ENCODE measurements around the gene DCHS2. TPM values are rescaled to one million over a fixed set of nuclear protein-coding genes. Genes with fewer than 3 reads are reported as not detected.

DCHS2 gene
- total RNA-seq, 1 donor, result under 0.01 TPM

DNA sequence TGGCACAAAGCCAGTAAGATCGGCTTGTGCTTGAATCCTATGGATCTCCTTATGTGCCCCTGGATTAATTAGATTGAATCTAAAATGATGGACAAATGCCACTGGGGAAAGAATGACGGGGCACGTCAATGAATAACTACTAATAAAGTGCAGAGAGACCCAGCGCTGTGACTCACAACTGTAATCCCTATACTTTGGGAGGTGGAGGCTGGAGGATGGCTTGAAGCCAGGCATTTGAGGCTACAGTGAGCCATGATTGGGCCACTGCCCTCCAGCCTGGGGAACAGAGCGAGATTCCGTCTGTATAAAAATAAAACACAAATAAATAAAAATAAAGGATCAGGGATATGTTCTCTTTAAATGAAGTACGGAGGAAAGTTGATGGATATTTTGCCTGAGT is 179.4 kb downstream of the DCHS2 start:
- TF ChIP-seq, protein P1, sequence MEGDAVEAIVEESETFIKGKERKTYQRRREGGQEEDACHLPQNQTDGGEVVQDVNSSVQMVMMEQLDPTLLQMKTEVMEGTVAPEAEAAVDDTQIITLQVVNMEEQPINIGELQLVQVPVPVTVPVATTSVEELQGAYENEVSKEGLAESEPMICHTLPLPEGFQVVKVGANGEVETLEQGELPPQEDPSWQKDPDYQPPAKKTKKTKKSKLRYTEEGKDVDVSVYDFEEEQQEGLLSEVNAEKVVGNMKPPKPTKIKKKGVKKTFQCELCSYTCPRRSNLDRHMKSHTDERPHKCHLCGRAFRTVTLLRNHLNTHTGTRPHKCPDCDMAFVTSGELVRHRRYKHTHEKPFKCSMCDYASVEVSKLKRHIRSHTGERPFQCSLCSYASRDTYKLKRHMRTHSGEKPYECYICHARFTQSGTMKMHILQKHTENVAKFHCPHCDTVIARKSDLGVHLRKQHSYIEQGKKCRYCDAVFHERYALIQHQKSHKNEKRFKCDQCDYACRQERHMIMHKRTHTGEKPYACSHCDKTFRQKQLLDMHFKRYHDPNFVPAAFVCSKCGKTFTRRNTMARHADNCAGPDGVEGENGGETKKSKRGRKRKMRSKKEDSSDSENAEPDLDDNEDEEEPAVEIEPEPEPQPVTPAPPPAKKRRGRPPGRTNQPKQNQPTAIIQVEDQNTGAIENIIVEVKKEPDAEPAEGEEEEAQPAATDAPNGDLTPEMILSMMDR (IDR thresholded peaks at IDR 0.05; ENCODE audit: insufficient read depth, low read depth, low read length), result no peak
- DNase-seq (ENCODE audit: low read depth), result no peak
- no peak overlapping the region for H3K4me3 ChIP-seq (ENCODE audit: low read depth, low read length)

DNA sequence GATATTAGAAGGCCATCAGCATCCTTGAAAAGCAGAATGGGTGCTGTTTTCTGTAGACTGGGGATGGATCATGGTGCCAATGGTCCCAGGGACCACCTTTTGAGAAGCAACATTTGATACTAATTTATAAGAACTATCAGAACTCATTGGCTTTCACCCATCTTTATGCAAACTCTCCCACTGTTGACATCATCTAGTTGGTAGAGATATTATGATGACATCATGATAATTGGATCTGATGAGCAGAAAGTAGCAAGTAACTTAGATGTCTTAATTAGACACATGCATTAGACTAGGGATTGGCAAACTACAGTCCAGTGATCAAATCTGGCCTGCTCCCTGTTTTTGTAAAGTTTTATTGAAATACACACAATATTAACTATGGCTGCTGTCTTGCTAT is 181.0 kb downstream of the DCHS2 start:
- no peak overlapping the region for H3K4me3 ChIP-seq (ENCODE audit: low read depth, low read length)
- DNase-seq (ENCODE audit: low read depth), result no peak
- TF ChIP-seq, protein P1 (IDR thresholded peaks at IDR 0.05; ENCODE audit: insufficient read depth, low read depth, low read length), result no peak

DNA sequence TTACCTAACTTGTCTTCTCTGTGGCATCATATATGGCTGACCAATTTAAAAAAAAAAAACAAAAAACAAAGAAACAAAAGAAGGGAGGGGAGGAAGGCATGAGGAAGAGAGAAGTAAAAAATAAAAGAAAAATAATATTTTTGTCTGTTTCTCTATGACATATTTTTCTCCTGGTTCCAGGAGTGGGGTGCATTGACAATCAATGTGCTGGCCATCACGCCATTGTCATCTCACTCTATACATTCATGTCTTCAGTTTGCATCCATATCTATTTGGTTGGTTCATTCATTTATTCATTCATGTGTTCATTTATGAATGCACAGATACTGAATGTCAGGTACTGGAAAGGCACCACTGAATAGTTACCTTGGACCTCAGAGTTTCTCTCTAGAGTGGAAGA is 183.4 kb downstream of the DCHS2 start:
- no peak overlapping the region for H3K4me3 ChIP-seq (ENCODE audit: low read depth, low read length)
- DNase-seq (ENCODE audit: low read depth), result no peak
- TF ChIP-seq, protein P1 (IDR thresholded peaks at IDR 0.05; ENCODE audit: insufficient read depth, low read depth, low read length), result no peak

DNA sequence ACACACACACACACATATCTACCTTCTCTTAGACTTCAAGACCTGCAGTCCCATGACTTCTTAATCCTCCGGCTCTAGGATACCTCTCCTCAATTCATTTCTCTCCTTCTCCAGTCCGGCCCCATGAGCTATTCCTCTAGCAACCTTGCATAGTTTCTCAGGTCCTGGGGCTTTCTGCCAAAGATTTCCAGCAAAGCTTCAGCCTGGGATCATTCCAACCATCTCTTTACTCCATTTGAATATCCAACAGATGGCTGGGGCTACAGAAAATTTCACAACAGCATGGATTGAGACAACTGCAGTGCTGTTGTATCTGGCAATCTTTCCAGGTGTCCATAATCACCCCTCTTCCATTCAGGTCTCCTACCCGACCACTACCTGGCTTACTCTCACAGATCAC is 184.1 kb downstream of the DCHS2 start:
- DNase-seq (ENCODE audit: low read depth), result no peak
- TF ChIP-seq, protein P1 (IDR thresholded peaks at IDR 0.05; ENCODE audit: insufficient read depth, low read depth, low read length), result no peak
- H3K4me3 ChIP-seq (ENCODE audit: low read depth, low read length), result no peak overlapping the region

DNA sequence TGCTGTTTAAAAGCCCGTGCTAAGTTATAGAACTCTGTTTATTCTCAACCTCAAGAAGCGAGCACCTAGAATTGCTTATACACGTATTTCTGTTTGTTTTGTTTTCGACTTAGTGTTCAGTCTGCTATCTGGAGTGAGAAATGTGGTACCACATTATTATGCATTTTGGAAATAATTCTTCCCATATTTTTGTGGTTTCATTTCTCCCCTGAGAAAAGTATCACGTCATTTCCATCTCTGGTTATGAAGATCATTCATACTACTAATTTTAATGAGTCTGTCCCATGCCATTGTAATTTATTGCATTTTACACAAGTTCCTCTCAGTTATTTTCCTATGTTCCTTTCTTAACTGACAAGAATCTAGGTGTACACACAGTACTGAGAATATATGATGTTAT is 186.0 kb downstream of the DCHS2 start:
- no peak for DNase-seq (ENCODE audit: low read depth)
- no peak overlapping the region for H3K4me3 ChIP-seq (ENCODE audit: low read depth, low read length)
- TF ChIP-seq, protein P1 (IDR thresholded peaks at IDR 0.05; ENCODE audit: insufficient read depth, low read depth, low read length), result no peak

DNA sequence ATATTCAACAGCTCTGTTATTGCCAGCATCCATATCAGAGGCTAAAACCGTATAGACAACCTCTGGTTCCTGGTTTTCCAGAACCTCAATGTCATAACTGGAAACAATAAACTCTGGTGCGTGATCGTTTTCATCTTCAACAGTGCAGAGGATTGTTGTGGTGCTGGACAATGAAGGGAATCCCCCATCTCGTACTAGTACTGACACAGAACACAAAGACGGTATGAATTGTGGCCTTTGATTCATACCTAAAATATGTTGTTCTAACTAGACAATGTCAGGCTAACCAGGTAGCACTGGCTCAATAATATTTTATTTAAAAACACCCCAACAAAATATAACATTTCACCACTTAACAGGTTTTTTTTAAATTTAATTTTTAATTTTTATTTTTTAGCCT is 186.9 kb downstream of the DCHS2 start:
- TF ChIP-seq, protein P1 (IDR thresholded peaks at IDR 0.05; ENCODE audit: insufficient read depth, low read depth, low read length), result no peak
- DNase-seq (ENCODE audit: low read depth), result no peak
- H3K4me3 ChIP-seq (ENCODE audit: low read depth, low read length), result no peak overlapping the region

DNA sequence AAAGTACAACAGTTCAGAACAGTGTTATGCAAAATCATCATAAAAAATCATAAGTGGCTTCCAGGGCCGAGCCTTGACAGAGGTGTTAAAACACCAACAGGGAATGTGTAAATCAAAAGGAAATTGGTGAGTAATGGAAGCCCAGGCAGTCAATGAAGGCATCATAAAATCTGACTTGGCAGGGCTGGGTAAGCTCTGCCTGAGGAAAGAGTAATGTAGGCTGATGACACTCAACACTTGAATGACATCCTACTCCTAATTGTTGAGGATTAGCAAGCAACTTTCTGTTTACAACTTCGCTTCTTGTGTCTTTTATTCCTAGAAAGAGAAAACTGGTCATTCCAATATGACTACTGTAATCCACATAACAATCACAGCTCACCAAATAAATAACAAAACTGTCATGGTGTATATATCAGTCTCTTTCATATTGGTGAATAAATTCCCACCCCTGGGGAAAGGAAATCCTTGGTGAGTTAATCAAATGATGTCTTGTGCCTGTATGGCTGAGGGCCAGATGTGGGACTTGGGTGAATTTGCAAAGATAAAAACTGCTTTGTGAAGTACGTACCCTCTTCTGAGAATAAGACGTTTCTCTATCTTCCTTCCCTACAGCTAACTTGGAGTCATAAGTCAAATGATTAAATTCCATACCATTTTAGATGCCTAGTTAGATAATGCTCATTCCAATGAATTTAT is 196.8 kb downstream of the DCHS2 start:
- no peak overlapping the region for H3K4me3 ChIP-seq (ENCODE audit: low read depth, low read length)
- no peak for DNase-seq (ENCODE audit: low read depth)
- TF ChIP-seq, protein P1 (IDR thresholded peaks at IDR 0.05; ENCODE audit: insufficient read depth, low read depth, low read length), result no peak

All from fibroblast of villous mesenchyme (primary cell).